Psoas muscle (tissue), 8 donors: Measurements from ENCODE around the gene BYSL. TPM values are rescaled to one million over a fixed set of nuclear protein-coding genes. Genes with fewer than 3 reads are reported as not detected.

ENCODE experiments used
- ATAC-seq, 4 donors: fragments of 200-7000 bp; cut with Tn5 transposase; one replicate each; pipeline ENCODE4 v1.9.1; 2020; ENCODE audit warnings: moderate library complexity in 3 of 4, mild to moderate bottlenecking in 2 of 4
- DNase-seq, 2 donors: peaks; one replicate each; pipeline ENCODE4 v3.0.0-alpha.2; 2020
- H3K27ac ChIP-seq: fragments of 200-600 bp; one replicate; pipeline ENCODE4 v1.8.0; 2022
- H3K27me3 ChIP-seq, 3 donors: fragments of 200-600 bp in 1 of 3; one replicate each; pipeline versions ENCODE4 v1.6.1 to v1.8.0; 2013 to 2022; ENCODE audit warnings: low read length in 2 of 3, mild to moderate bottlenecking in 2 of 3, moderate library complexity in 1 of 3; ENCODE audit not compliant: insufficient read depth in 3 of 3
- H3K36me3 ChIP-seq, 2 donors: fragments of 200-600 bp in 1 of 2; one replicate each; pipeline versions ENCODE4 v1.6.1 to v1.8.0; 2013 to 2022; ENCODE audit warnings: low read depth in 1 of 2, mild to moderate bottlenecking in 1 of 2, moderate library complexity in 1 of 2; ENCODE audit not compliant: insufficient read depth in 1 of 2
- H3K4me1 ChIP-seq: fragments of 200-600 bp; one replicate; pipeline ENCODE4 v1.8.0; 2022
- H3K4me3 ChIP-seq: fragments of 200-600 bp; one replicate; pipeline ENCODE4 v1.8.0; 2022; ENCODE audit warnings: mild to moderate bottlenecking
- H3K9me3 ChIP-seq: fragments of 200-600 bp; one replicate; pipeline ENCODE4 v1.8.0; 2022
- CTCF ChIP-seq: fragments of 200-600 bp; IDR thresholded peaks from one replicate; pipeline ENCODE4 v1.8.0; 2022; ENCODE audit warnings: antibody characterized with exemption
- WGBS, 3 donors: extraction: QIAGEN DNeasy Blood & Tissue Kit; methylation state at CpG; one replicate each; pipeline versions ENCODE4 v1.1.6 to v1.1.7; 2013; 5-methylcytosine and 5-hydroxymethylcytosine counted together
- intact Hi-C, 2 donors: fragments of 100-400 bp; cut with DNase I; formaldehyde crosslinking; loops; one replicate each; pipeline versions ENCODE4 v1.11.0 to v1.14.2; 2022
- polyA plus RNA-seq, 3 donors: library from polyadenylated mRNA; stranded (reverse); fragments of 200-250 nt; gene quantifications; one replicate each; pipeline ENCODE4 v1.2.3, GENCODE V29; 2013
- total RNA-seq, 4 donors: library from RNA; stranded (reverse); fragmentation: NEBNext Ultra II Directional in 2 of 4; extraction: Animal tissue kit (Norgen Biotek cat#: 25700) in 2 of 4; gene quantifications; one replicate each; pipeline versions ENCODE4 v1.2.1 to v1.2.4, GENCODE V29; 2021 to 2023
- donor health status: healthy with polysubstance abuse.
- donor health status: DM: no; HTN: no; CAD: no; lungs with moderate emphysema.
- donor health status: Bipolar disorder and iron deficiency.
- donor health status: healthy.
- donor health status: DM: yes; HTN: yes; CAD: no.
- donor health status: DM: no; HTN: no; CAD: no.
- donor health status: DM: no; HTN: no; CAD: no.
- donor health status: DM: yes; HTN: yes; CAD: no.

Gene BYSL
- total and polyA plus RNA-seq, 7 donors, result 20.3 to 55.5 (median 30.6) TPM

DNA sequence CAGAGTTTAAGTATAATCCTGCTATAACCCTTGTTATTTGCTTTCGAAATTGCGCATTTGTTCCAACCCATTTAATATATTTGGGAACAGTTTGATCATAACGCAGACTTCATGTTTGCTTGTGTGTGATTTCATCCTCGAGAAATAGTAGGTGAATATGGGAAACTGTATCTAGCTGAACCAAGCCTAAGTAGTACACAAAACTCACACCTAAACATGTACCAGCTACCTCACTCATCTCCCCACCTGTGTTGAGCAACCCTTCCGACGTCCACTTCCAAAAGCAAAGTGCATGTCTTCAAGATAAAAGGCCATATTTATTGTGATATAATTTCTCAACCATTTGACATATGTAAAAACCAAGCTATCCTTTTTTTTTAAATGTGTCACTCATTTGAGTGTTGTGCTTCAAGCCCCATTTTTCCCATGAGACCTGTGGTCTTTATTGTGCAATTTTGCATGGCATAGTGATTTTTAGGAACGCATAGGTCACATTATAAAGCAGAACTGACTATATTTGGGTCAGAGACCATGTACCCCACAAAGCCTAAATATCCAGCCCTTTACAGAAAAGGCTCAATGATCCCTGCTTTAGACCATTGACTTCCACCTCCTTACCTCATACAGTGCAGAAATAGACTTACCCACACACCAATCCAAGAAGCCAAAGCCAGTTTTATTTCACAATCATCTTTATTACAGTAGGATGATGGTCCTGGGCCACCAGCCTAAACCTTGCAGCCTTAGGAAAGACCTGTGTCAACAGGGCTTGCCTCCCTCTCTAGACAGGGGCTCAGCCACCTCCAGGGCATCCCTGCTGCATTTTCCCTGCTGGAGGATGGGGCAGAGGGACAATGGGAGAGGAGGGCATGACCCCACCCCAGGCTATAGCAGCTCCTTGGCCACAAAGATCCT, 13.2 kb downstream of the BYSL start:
- H3K4me1 ChIP-seq, result peaks cover 14% of the 10 kb centered on the region
- DNase-seq, result no peak
- peak in 2 of 4 donors; percentile 47 to 51 for ATAC-seq
- no peak overlapping the region for H3K27ac ChIP-seq
- H3K9me3 ChIP-seq, result no peaks in the 10 kb centered on the region
- H3K27me3 ChIP-seq, result no peaks in the 10 kb centered on the region
- no peak for TF ChIP-seq CTCF
- intact Hi-C loops, result loop anchor here in 1 of 2 donors (5.0 kb wide), 1 partner anchor 108 kb away; no protein-coding TSS in a partner anchor
- H3K4me3 ChIP-seq, result no peak overlapping the region
- WGBS, 3 donors, result 73 to 80% (median 76%) methylated on average over 7 of the region's 7 CpGs
- H3K36me3 ChIP-seq, result peaks cover 11 to 61% of the 10 kb centered on the region in 2 donors

DNA sequence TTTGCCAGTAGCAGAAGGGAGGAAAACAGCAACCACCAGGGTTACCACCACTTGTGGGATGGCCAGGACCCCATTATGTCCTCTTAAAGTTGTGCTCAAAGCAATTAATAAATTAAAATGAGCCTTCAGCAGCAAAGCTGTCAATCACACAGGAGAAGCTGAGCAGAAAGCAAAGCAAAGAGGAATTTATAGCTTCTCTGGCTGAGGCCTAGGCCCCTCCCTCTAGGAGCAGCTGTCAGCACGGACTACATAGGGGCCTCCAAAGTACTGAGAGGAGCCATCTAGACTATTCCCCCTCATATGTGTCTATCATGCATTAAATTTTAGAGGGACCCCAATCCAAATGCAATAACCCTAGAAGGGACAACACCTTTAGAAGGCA, 13.9 kb downstream of the BYSL start:
- DNase-seq (no peak), ATAC-seq (no peak)
- Histone ChIP-seq H3K27ac (no peak overlapping the region), H3K36me3 (peaks cover 11 to 54% of the 10 kb centered on the region in 2 donors), H3K27me3 (no peaks in the 10 kb centered on the region), H3K9me3 (no peaks in the 10 kb centered on the region), H3K4me1 (peaks cover 18% of the 10 kb centered on the region), H3K4me3 (no peak overlapping the region)
- TF ChIP-seq CTCF, result no peak
- WGBS, 3 donors, result 40 to 53% (median 43%) methylated on average over 1 of the region's 1 CpG
- intact Hi-C loops, result loop anchor here in 1 of 2 donors (5.0 kb wide), 1 partner anchor 107 kb away; no protein-coding TSS in a partner anchor

DNA sequence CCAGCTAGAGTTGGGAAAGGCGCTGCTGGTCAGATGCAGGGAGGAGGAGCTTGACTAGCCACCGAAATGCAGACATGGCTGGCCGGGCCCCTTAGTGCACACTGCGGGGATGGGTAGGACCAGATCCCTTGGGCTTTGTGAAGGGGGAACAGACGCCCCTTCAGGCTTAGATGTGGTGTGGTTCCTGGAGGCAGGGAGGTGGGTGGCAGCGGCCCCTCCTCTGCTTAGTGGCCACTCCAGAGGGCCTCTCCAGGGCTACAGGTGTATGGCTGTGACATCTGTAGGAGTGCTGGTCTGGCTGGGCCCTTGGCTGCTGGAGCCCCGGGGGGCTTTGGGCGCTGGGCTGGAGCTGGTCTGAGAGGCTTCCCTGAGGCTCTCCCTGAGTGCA, 14.4 kb downstream of the BYSL start:
- Histone ChIP-seq H3K9me3 (no peaks in the 10 kb centered on the region), H3K4me1 (peaks cover 18% of the 10 kb centered on the region), H3K36me3 (peaks cover 9 to 49% of the 10 kb centered on the region in 2 donors), H3K27me3 (no peaks in the 10 kb centered on the region), H3K4me3 (no peak overlapping the region), H3K27ac (no peak overlapping the region)
- ATAC-seq (no peak), DNase-seq (no peak)
- 70 to 82% (median 74%) methylated on average over 7 to 8 of the region's 8 CpGs for WGBS, 3 donors
- intact Hi-C loops, result loop anchor here (2.0 to 5.0 kb wide), 3 partner anchors 13 to 109 kb away; no protein-coding TSS in a partner anchor
- TF ChIP-seq CTCF, result no peak

GRCh38 chr6:41936073-41936837, 15.0 kb downstream of the BYSL start:
- Histone ChIP-seq H3K27me3 (no peaks in the 10 kb centered on the region), H3K4me3 (peak overlapping the region; percentile 2), H3K27ac (peak overlapping the region; percentile 7), H3K4me1 (peaks cover 18% of the 10 kb centered on the region), H3K9me3 (no peaks in the 10 kb centered on the region), H3K36me3 (peaks cover 7 to 43% of the 10 kb centered on the region in 2 donors)
- ATAC-seq (peak; percentile 87 to 96 (median 92)), DNase-seq (peak; percentile 67 to 85)
- 35 to 41% (median 38%) methylated on average over 10 of the region's 10 CpGs for WGBS, 3 donors
- intact Hi-C loops, result loop anchor here (2.0 to 5.0 kb wide), 3 partner anchors 13 to 109 kb away; no protein-coding TSS in a partner anchor
- peak; percentile 81 for TF ChIP-seq CTCF
